HepG2 (cell line): ENCODE measurements around the gene WDR87. TPM values are rescaled to one million over a fixed set of nuclear protein-coding genes. Genes with fewer than 3 reads are reported as not detected.
A peak's percentile ranks its signal among the peaks of the same experiment; 100 is the strongest.

Experiments used
- GABPB1 ChIP-seq: IDR thresholded peaks from 2 replicates; pipeline ENCODE4 v1.6.1; 2016; ENCODE audit warnings: mild to moderate bottlenecking, missing genetic modification reagents, moderate library complexity, missing compliant biosample characterization
- IRF2 ChIP-seq: IDR thresholded peaks from 2 replicates; pipeline ENCODE4 v1.6.1; 2018; ENCODE audit warnings: missing genetic modification reagents, missing compliant biosample characterization
- KDM2A ChIP-seq: sonication (generic); formaldehyde crosslinking; IDR thresholded peaks from 2 replicates; pipeline ENCODE4 v1.4.0; 2020; ENCODE audit warnings: low read depth, missing genetic modification reagents, borderline replicate concordance
- KLF12 ChIP-seq: sonication (generic); formaldehyde crosslinking; IDR thresholded peaks from 2 replicates; pipeline ENCODE4 v1.4.0; 2020; ENCODE audit warnings: missing genetic modification reagents, borderline replicate concordance
- MNT ChIP-seq: fragments of 450-650 bp; IDR thresholded peaks from 2 replicates; pipeline ENCODE4 v1.6.1; 2016
- POLR2AphosphoS5 ChIP-seq: IDR thresholded peaks from 2 replicates; pipeline ENCODE4 v1.6.1; 2012; ENCODE audit warnings: low read depth, low read length
- PRDM4 ChIP-seq: sonication (generic); formaldehyde crosslinking; IDR thresholded peaks from 2 replicates; pipeline ENCODE4 v1.9.0; 2021; ENCODE audit warnings: missing genetic modification reagents, borderline replicate concordance
- SAFB2 ChIP-seq: sonication (generic); formaldehyde crosslinking; IDR thresholded peaks from 2 replicates; pipeline ENCODE4 v1.5.1; 2020; ENCODE audit warnings: missing genetic modification reagents, low read depth, mild to moderate bottlenecking, borderline replicate concordance
- SRSF1 ChIP-seq: fragments of 200-400 bp; formaldehyde crosslinking; optimal IDR thresholded peaks from 2 replicates; pipeline ENCODE3; 2017; ENCODE audit warnings: mild to moderate bottlenecking, low read depth, low read length, moderate library complexity
- ZBTB1 ChIP-seq: sonication (generic); formaldehyde crosslinking; IDR thresholded peaks from 2 replicates; pipeline ENCODE4 v1.4.0; 2020; ENCODE audit warnings: missing genetic modification reagents, borderline replicate concordance
- ZFYVE20 ChIP-seq: sonication (generic); formaldehyde crosslinking; IDR thresholded peaks from 2 replicates; pipeline ENCODE4 v1.8.0; 2023; ENCODE audit warnings: low read depth, mild to moderate bottlenecking, moderate library complexity, missing genetic modification reagents, borderline replicate concordance
- ZNF280D ChIP-seq: sonication (generic); formaldehyde crosslinking; IDR thresholded peaks from 2 replicates; pipeline ENCODE4 v1.5.1; 2020; ENCODE audit warnings: mild to moderate bottlenecking, missing genetic modification reagents
- ZNF3 ChIP-seq: IDR thresholded peaks from 2 replicates; pipeline ENCODE4 v1.7.0; 2017; ENCODE audit warnings: inconsistent platforms
- ZNF530 ChIP-seq: sonication (generic); formaldehyde crosslinking; IDR thresholded peaks from 2 replicates; pipeline ENCODE4 v1.5.0; 2020; ENCODE audit warnings: low read depth, mild to moderate bottlenecking, missing genetic modification reagents
- ZNF598 ChIP-seq: sonication (generic); formaldehyde crosslinking; IDR thresholded peaks from 2 replicates; pipeline ENCODE4 v1.5.1; 2020; ENCODE audit warnings: mild to moderate bottlenecking, missing genetic modification reagents, borderline replicate concordance
- ZNF607 ChIP-seq: sonication (generic); formaldehyde crosslinking; IDR thresholded peaks from 2 replicates; pipeline ENCODE4 v1.5.1; 2020; ENCODE audit warnings: missing genetic modification reagents, mild to moderate bottlenecking, borderline replicate concordance
- polyA plus RNA-seq, 8 experiments: library from polyadenylated mRNA; depleted of rRNA in 3 of 8; stranded (reverse) in 7 of 8; unstranded in 1 of 8; fragments of >200 nt; fragmentation: Illumina TruSeq in 4 of 8; extraction: Trizol in 4 of 8; gene quantifications; 2 replicates each; pipeline versions ENCODE4 v1.2.1 to v1.2.3, GENCODE V29; 2011 to 2016; ENCODE audit warnings: low read depth in 4 of 8, missing spikeins in 1 of 8, mixed read lengths in 1 of 8; ENCODE audit not compliant: insufficient read depth in 1 of 8
- total RNA-seq, 5 experiments: library from RNA; depleted of rRNA; stranded (reverse); fragments of >200 nt; fragmentation: Illumina TruSeq; extraction: Trizol; gene quantifications; 2 replicates each; pipeline ENCODE4 v1.2.3, GENCODE V29; 2016; ENCODE audit warnings: low read depth in 1 of 5

WDR87 gene
- total and polyA plus RNA-seq, 2 of the 13 experiments (the other 11 are each of a cell fraction or from before 2014, with no cell fraction given): not detected

GRCh38 chr19:37906869-37907734, 708 bp upstream of the WDR87 start, which contains the start of gene SIPA1L3 (continued):
- no peak for TF ChIP-seq PRDM4 (CRISPR knock-in tag)
- TF ChIP-seq ZNF607 (CRISPR knock-in tag): peak; percentile 31; the same call in 1 of the 2 replicates
- peak; percentile 25; the same call in 1 of the 2 replicates for TF ChIP-seq KDM2A (CRISPR knock-in tag)
- no peak; the same call in 1 of the 2 replicates for TF ChIP-seq ZNF598 (CRISPR knock-in tag)
- TF ChIP-seq ZNF530 (CRISPR knock-in tag): no peak
- TF ChIP-seq KLF12 (CRISPR knock-in tag): peak; percentile 24; the same call in 1 of the 2 replicates
- TF ChIP-seq POLR2AphosphoS5: peak; percentile 74
- TF ChIP-seq ZBTB1 (CRISPR knock-in tag): no peak
- no peak for TF ChIP-seq ZNF3
- TF ChIP-seq IRF2 (CRISPR knock-in tag): peak; percentile 94
- no peak for TF ChIP-seq ZNF280D (CRISPR knock-in tag)
- peak; percentile 20; the same call in 1 of the 2 replicates for TF ChIP-seq SAFB2 (CRISPR knock-in tag)
- TF ChIP-seq SRSF1: no peak
- no peak for TF ChIP-seq MNT
- TF ChIP-seq GABPB1 (CRISPR knock-in tag): peak; percentile 93
- TF ChIP-seq ZFYVE20 (CRISPR knock-in tag): no peak
